Measurements from ENCODE around the gene GARS1. TPM values are rescaled to one million over a fixed set of nuclear protein-coding genes. Genes with fewer than 3 reads are reported as not detected.

The GARS1 gene
- total and polyA plus RNA-seq, 9 donors: 35.0 to 253 (median 55.3) TPM

- peak in 1 of 5 donors; percentile 11 for DNase-seq
- Histone ChIP-seq H3K27me3 (no peaks in the 10 kb centered on the region), H3K4me1 (ENCODE audit: insufficient read depth) (no peaks in the 10 kb centered on the region), H3K27ac (no peak overlapping the region), H3K4me3 (no peak overlapping the region), H3K9me3 (no peaks in the 10 kb centered on the region), H3K36me3 (no peaks in the 10 kb centered on the region)
- intact Hi-C loops (cut with DNase I): no loop called here
- TF ChIP-seq CTCF (IDR thresholded peaks at IDR 0.05) (no peak), POLR2A (IDR thresholded peaks at IDR 0.05) (no peak), EP300 (IDR thresholded peaks at IDR 0.05) (no peak)
- 86 to 89% (median 87%) methylated on average over 13 of the region's 13 CpGs for WGBS, 3 donors
Measured at GRCh38 chr7:30649717-30650420, 55.2 kb downstream of the GARS1 start.

GRCh38 chr7:30650421-30650808, 55.7 kb downstream of the GARS1 start:
- no peak overlapping the region for H3K27ac ChIP-seq
- TF ChIP-seq CTCF (IDR thresholded peaks at IDR 0.05): no peak
- no peak for TF ChIP-seq POLR2A (IDR thresholded peaks at IDR 0.05)
- TF ChIP-seq EP300 (IDR thresholded peaks at IDR 0.05): no peak
- H3K36me3 ChIP-seq: no peaks in the 10 kb centered on the region
- no peaks in the 10 kb centered on the region for H3K4me1 ChIP-seq (ENCODE audit: insufficient read depth)
- intact Hi-C loops (cut with DNase I): no loop called here
- H3K9me3 ChIP-seq: no peaks in the 10 kb centered on the region
- 87 to 93% (median 93%) methylated on average over 7 of the region's 7 CpGs for whole genome bisulfite sequencing, 3 donors
- no peaks in the 10 kb centered on the region for H3K27me3 ChIP-seq
- DNase-seq: peak in 1 of 5 donors; percentile 8
- H3K4me3 ChIP-seq: no peak overlapping the region

GRCh38 chr7:30652132-30652531, 57.5 kb downstream of the GARS1 start:
- TF ChIP-seq CTCF (IDR thresholded peaks at IDR 0.05) (no peak), POLR2A (IDR thresholded peaks at IDR 0.05) (no peak), EP300 (IDR thresholded peaks at IDR 0.05) (no peak)
- Histone ChIP-seq H3K27me3 (no peaks in the 10 kb centered on the region), H3K36me3 (no peaks in the 10 kb centered on the region), H3K9me3 (no peaks in the 10 kb centered on the region), H3K27ac (no peak overlapping the region), H3K4me3 (no peak overlapping the region), H3K4me1 (ENCODE audit: insufficient read depth) (no peaks in the 10 kb centered on the region)
- intact Hi-C loops (cut with DNase I): no loop called here
- WGBS, 3 donors: 62 to 67% (median 64%) methylated on average over 6 to 7 of the region's 7 CpGs
- DNase-seq: peak in 1 of 5 donors; percentile 15

GRCh38 chr7:30652698-30653641, 58.3 kb downstream of the GARS1 start:
- WGBS, 3 donors: 83 to 89% (median 84%) methylated on average over 19 of the region's 19 CpGs
- Histone ChIP-seq H3K36me3 (no peaks in the 10 kb centered on the region), H3K27ac (no peak overlapping the region), H3K4me1 (ENCODE audit: insufficient read depth) (no peaks in the 10 kb centered on the region), H3K27me3 (no peaks in the 10 kb centered on the region), H3K4me3 (no peak overlapping the region), H3K9me3 (no peaks in the 10 kb centered on the region)
- no peak for TF ChIP-seq CTCF (IDR thresholded peaks at IDR 0.05)
- no peak for TF ChIP-seq POLR2A (IDR thresholded peaks at IDR 0.05)
- no peak for TF ChIP-seq EP300 (IDR thresholded peaks at IDR 0.05)
- peak in 1 of 5 donors; percentile 4 for DNase-seq
- intact Hi-C loops (cut with DNase I): no loop called here

Data from ovary (tissue), 9 donors.